ENCODE results near the gene ARHGEF28.

Gene ARHGEF28

DNA sequence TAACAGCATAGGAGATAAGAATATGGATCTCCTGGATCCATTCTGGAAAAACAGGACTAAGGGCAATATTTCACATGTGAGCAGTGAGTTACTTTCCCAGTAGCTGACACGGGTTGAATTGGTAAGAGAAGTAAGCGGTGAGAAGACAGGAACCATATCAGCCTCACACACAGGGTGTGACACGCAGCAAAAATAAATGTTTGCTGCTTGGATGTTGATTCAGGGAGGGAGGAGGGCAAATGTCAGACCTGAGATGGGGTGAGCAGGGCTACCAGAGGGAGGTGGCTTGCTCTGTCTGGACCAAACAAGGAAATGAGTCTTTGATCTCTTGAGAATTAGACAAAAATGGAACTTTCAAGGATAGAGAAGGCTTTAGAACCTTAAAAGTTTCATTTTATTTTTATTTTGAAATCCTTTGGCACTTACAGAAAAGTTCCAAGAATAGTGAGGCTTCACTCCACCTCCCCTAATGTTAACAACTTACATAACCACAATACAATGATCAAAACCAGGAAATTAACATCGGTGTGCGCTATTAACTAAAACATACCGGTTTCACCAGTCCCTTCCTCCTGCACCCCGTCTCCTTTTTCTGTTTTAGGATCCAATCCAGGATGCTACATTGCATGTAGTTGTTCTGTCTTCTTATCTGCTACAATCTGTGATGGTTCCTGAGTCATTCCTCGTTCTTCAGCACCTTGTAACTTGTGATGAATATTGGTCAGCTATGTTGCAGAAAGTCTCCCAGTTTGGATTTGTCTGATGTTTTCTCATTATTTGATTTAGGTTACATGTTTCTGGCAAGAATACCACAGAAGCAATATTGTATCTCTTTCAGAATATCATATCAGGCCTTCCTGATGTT is 20.5 kb upstream of the ARHGEF28 start:
- H3K4me3 ChIP-seq (ENCODE audit: low read depth, low read length), result no peak overlapping the region
- TF ChIP-seq, protein P1, sequence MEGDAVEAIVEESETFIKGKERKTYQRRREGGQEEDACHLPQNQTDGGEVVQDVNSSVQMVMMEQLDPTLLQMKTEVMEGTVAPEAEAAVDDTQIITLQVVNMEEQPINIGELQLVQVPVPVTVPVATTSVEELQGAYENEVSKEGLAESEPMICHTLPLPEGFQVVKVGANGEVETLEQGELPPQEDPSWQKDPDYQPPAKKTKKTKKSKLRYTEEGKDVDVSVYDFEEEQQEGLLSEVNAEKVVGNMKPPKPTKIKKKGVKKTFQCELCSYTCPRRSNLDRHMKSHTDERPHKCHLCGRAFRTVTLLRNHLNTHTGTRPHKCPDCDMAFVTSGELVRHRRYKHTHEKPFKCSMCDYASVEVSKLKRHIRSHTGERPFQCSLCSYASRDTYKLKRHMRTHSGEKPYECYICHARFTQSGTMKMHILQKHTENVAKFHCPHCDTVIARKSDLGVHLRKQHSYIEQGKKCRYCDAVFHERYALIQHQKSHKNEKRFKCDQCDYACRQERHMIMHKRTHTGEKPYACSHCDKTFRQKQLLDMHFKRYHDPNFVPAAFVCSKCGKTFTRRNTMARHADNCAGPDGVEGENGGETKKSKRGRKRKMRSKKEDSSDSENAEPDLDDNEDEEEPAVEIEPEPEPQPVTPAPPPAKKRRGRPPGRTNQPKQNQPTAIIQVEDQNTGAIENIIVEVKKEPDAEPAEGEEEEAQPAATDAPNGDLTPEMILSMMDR (IDR thresholded peaks at IDR 0.05; ENCODE audit: insufficient read depth, low read length, missing control alignments), result no peak
- POLR2A ChIA-PET, result no interaction called here
- DNase-seq (ENCODE audit: low read depth, low spot score), result no peak
- CTCF ChIA-PET, result interaction anchor here (1.5 to 4.6 kb wide), 3 partner anchors 9 to 15 kb away, joined by 5 to 19 read pairs (median 9); no protein-coding TSS in a partner anchor

DNA sequence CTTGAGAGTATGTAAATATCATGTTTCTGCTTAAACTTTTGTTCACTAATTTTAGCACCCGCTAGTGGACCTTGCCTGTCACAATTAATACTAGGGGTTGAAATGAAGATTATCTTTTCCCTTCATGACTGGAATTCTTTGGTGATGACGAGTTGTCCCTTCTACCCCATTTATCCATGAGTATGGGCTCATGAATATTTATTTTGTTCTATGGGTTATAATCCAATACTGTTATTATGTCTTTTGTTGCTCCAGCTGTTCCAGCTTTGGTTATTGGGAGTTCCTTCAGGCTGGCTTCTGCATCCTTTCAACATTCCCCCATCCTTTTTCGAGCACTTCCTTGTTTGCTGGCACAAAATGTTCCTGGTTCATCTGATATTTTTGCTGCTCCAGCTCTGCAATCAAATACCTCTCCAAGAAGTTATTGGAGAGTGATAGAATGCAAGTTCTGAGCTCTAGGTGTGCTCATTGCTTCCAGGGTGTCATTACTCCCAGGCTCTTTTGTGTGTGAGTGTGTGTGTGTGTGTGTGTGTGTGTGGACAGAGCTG is 19.7 kb upstream of the ARHGEF28 start:
- TF ChIP-seq, protein P1 (IDR thresholded peaks at IDR 0.05; ENCODE audit: insufficient read depth, low read length, missing control alignments), result no peak
- H3K4me3 ChIP-seq (ENCODE audit: low read depth, low read length), result no peak overlapping the region
- no peak for DNase-seq (ENCODE audit: low read depth, low spot score)
- ChIA-PET POLR2A (interaction anchor here (0.6 kb wide), 1 partner anchor 549 kb away, joined by 4 read pairs; no protein-coding TSS in a partner anchor), CTCF (interaction anchor here (0.9 to 4.6 kb wide), 5 partner anchors 10 to 88 kb away, joined by 3 to 19 read pairs (median 5); no protein-coding TSS in a partner anchor)

DNA sequence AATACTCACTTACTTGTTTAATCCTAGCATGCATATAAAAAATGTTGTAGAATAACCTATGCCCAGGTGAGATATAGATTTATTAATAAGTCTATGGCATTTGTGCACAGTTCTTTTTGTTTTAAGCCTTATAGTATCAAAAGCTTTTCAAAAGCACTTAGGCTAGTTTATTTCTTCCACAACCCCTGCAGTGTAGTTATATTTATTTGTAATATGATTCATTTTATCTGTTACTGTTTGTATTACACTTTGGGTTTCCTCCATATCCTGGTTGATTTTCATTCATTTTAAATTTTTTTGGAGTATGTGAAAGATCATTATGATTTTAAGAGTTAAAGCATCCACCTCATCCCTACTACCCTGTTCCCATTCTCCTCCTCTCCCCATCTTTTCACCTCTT is 18.8 kb upstream of the ARHGEF28 start:
- no peak overlapping the region for H3K4me3 ChIP-seq (ENCODE audit: low read depth, low read length)
- DNase-seq (ENCODE audit: low read depth, low spot score), result no peak
- TF ChIP-seq, protein P1 (IDR thresholded peaks at IDR 0.05; ENCODE audit: insufficient read depth, low read length, missing control alignments), result no peak
- ChIA-PET CTCF (interaction anchor here (1.4 to 1.9 kb wide), 2 partner anchors 16 to 186 kb away, joined by 4 to 11 read pairs; no protein-coding TSS in a partner anchor), POLR2A (no interaction called here)

DNA sequence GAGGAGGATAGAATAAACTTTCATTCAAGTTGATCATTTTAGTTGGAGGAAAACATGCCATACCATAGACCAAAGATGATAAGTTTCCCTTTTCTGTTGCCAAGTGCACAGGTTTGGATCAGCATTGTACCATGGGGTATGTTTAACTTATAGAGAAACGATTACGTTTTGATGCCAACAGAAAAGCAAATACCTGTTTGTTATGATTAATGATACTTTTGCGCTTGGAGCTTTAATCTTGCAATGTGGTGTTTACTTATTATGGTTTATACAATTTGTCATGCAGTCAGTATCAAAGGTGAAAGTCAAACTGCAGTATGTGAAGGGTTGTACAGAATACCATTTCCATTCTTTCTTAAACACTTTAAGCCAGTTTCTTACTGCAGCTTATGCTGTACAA is 13.2 kb upstream of the ARHGEF28 start:
- ChIA-PET POLR2A (no interaction called here), CTCF (interaction anchor here (1.1 kb wide), 1 partner anchor 22 kb away, joined by 3 read pairs; no protein-coding TSS in a partner anchor)
- TF ChIP-seq, protein P1 (IDR thresholded peaks at IDR 0.05; ENCODE audit: insufficient read depth, low read length, missing control alignments), result no peak
- no peak overlapping the region for H3K4me3 ChIP-seq (ENCODE audit: low read depth, low read length)
- DNase-seq (ENCODE audit: low read depth, low spot score), result no peak

DNA sequence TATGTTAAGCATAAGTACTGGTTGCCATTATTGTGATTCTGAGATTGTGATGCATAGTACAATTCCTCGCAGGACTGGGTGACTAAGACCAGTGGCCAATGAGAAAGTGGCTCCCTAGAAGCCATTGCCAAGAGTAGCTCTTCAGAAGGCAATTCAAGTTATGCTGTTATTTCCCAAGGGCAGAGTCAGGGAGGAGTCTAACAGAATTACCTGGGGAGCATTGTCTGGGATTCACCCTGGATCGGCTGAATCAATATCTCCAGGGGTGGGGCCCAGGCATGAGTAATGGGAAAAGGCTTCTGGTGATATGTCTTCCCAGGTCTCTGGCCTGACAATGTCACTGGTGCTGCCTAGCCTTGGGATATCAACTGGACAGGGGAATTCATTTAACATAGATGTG is 10.9 kb upstream of the ARHGEF28 start:
- H3K4me3 ChIP-seq (ENCODE audit: low read depth, low read length), result no peak overlapping the region
- ChIA-PET POLR2A (no interaction called here), CTCF (interaction anchor here (0.7 to 1.1 kb wide), 2 partner anchors 24 to 178 kb away, joined by 3 to 4 read pairs; no protein-coding TSS in a partner anchor)
- DNase-seq (ENCODE audit: low read depth, low spot score), result no peak
- TF ChIP-seq, protein P1 (IDR thresholded peaks at IDR 0.05; ENCODE audit: insufficient read depth, low read length, missing control alignments), result no peak

DNA sequence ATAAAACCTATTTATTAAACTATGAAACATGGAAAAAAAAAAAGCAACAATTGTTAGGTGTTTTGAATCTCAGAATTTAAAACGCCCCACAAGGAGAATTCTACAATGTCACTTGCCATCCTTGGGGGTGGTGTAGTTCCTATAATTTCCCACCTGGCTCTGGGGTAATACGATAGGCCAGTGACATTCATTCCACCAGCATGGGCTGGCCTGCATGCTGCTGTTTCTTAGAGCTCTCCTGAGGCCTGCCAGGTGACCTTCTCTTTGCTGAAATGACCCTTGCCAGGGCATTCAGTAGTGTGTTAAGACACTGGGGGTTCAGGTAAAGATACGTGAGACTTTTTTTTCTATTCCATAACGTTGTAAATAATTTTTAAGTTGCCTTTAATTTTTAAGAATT is 10.0 kb upstream of the ARHGEF28 start:
- TF ChIP-seq, protein P1 (IDR thresholded peaks at IDR 0.05; ENCODE audit: insufficient read depth, low read length, missing control alignments), result no peak
- no peak overlapping the region for H3K4me3 ChIP-seq (ENCODE audit: low read depth, low read length)
- no peak for DNase-seq (ENCODE audit: low read depth, low spot score)
- CTCF ChIA-PET, result interaction anchor here (1.3 kb wide), 1 partner anchor 177 kb away, joined by 3 read pairs; no protein-coding TSS in a partner anchor
- POLR2A ChIA-PET, result no interaction called here

All from AG04449 (cell line).